ENCODE results near the gene GPATCH2L.

The GPATCH2L gene

GRCh38 chr14:76236172-76237130, 84.7 kb downstream of the GPATCH2L start:
- Histone ChIP-seq H3K4me1 (ENCODE audit: control insufficient read depth in 1 of 2, insufficient read depth in 2 of 2, low read length in 2 of 2) (no peaks in the 10 kb centered on the region), H3K79me2 (ENCODE audit: control insufficient read depth, insufficient read depth, low read length, poor library complexity) (no peaks in the 10 kb centered on the region), H2BK120ac (ENCODE audit: insufficient read depth, low read length, poor library complexity) (no peak overlapping the region)

GRCh38 chr14:76237349-76237990, 85.7 kb downstream of the GPATCH2L start:
- Histone ChIP-seq H4K8ac (ENCODE audit: low read depth, low read length) (no peak overlapping the region), H3K27me3 (ENCODE audit: insufficient read depth, low read length) (no peaks in the 10 kb centered on the region), H3K79me1 (ENCODE audit: low read length) (no peaks in the 10 kb centered on the region), H2BK120ac (ENCODE audit: insufficient read depth, low read length, poor library complexity) (no peak overlapping the region), H4K12ac (ENCODE audit: low read depth, low read length) (no peak overlapping the region), H3K14ac (ENCODE audit: low read length) (no peak overlapping the region), H3K27ac (ENCODE audit: low read depth, low read length) (no peak overlapping the region), H2BK12ac (ENCODE audit: low read length) (no peak overlapping the region), H4K91ac (ENCODE audit: low read depth, low read length) (no peak overlapping the region), H3K36me3 (ENCODE audit: control insufficient read depth in 1 of 2, insufficient read depth in 2 of 2, low read length in 2 of 2) (no peaks in the 10 kb centered on the region), H3K18ac (ENCODE audit: low read length) (no peak overlapping the region), H3K4ac (ENCODE audit: low read depth, low read length) (no peak overlapping the region), H3K4me1 (ENCODE audit: control insufficient read depth in 1 of 2, insufficient read depth in 2 of 2, low read length in 2 of 2) (no peaks in the 10 kb centered on the region), H2BK5ac (ENCODE audit: low read depth, low read length, poor library complexity) (no peak overlapping the region), H3K79me2 (ENCODE audit: control insufficient read depth, insufficient read depth, low read length, poor library complexity) (no peaks in the 10 kb centered on the region), H3K4me3 (ENCODE audit: low read depth, low read length) (no peak overlapping the region), H3K4me2 (ENCODE audit: low read length) (no peak overlapping the region), H2AK5ac (ENCODE audit: low read length) (no peak overlapping the region), H3K23ac (ENCODE audit: low read length) (no peak overlapping the region), H3K9me3 (ENCODE audit: insufficient read depth, low read depth, low read length) (peaks cover 2% of the 10 kb centered on the region), H3K9ac (ENCODE audit: low read length) (no peak overlapping the region), H2AFZ (ENCODE audit: insufficient read depth, low read length, poor library complexity) (no peak overlapping the region)
- DNase-seq, result no peak
- no CpG with 5 or more reads among the region's 6 CpGs for WGBS (ENCODE audit: extremely low coverage, insufficient coverage, insufficient read length)

More at GRCh38 chr14:76236172-76237130, 84.7 kb downstream of the GPATCH2L start:
- H3K4ac ChIP-seq (ENCODE audit: low read depth, low read length), result no peak overlapping the region
- no peaks in the 10 kb centered on the region for H3K36me3 ChIP-seq (ENCODE audit: control insufficient read depth in 1 of 2, insufficient read depth in 2 of 2, low read length in 2 of 2)
- no peak overlapping the region for H3K14ac ChIP-seq (ENCODE audit: low read length)
- H2BK12ac ChIP-seq (ENCODE audit: low read length), result no peak overlapping the region
- no peak overlapping the region for H2BK5ac ChIP-seq (ENCODE audit: low read depth, low read length, poor library complexity)
- no peaks in the 10 kb centered on the region for H3K79me1 ChIP-seq (ENCODE audit: low read length)
- H2AFZ ChIP-seq (ENCODE audit: insufficient read depth, low read length, poor library complexity), result no peak overlapping the region
- H4K12ac ChIP-seq (ENCODE audit: low read depth, low read length), result no peak overlapping the region
- peaks cover 2% of the 10 kb centered on the region for H3K9me3 ChIP-seq (ENCODE audit: insufficient read depth, low read depth, low read length)
- no CpG with 5 or more reads among the region's 13 CpGs for WGBS (ENCODE audit: extremely low coverage, insufficient coverage, insufficient read length)
- H4K8ac ChIP-seq (ENCODE audit: low read depth, low read length), result no peak overlapping the region
- H3K18ac ChIP-seq (ENCODE audit: low read length), result no peak overlapping the region
- no peak overlapping the region for H3K27ac ChIP-seq (ENCODE audit: low read depth, low read length)
- no peak overlapping the region for H3K9ac ChIP-seq (ENCODE audit: low read length)
- no peak for DNase-seq
- no peak overlapping the region for H3K4me2 ChIP-seq (ENCODE audit: low read length)
- H3K4me3 ChIP-seq (ENCODE audit: low read depth, low read length), result no peak overlapping the region
- H3K27me3 ChIP-seq (ENCODE audit: insufficient read depth, low read length), result no peaks in the 10 kb centered on the region
- no peak overlapping the region for H4K91ac ChIP-seq (ENCODE audit: low read depth, low read length)
- no peak overlapping the region for H3K23ac ChIP-seq (ENCODE audit: low read length)
- H2AK5ac ChIP-seq (ENCODE audit: low read length), result no peak overlapping the region

- H3K9ac ChIP-seq (ENCODE audit: low read length), result no peak overlapping the region
- H2BK12ac ChIP-seq (ENCODE audit: low read length), result no peak overlapping the region
- no peaks in the 10 kb centered on the region for H3K79me2 ChIP-seq (ENCODE audit: control insufficient read depth, insufficient read depth, low read length, poor library complexity)
- WGBS (ENCODE audit: extremely low coverage, insufficient coverage, insufficient read length), result no CpG with 5 or more reads among the region's 1 CpG
- H3K36me3 ChIP-seq (ENCODE audit: control insufficient read depth in 1 of 2, insufficient read depth in 2 of 2, low read length in 2 of 2), result no peaks in the 10 kb centered on the region
- peaks cover 3% of the 10 kb centered on the region for H3K9me3 ChIP-seq (ENCODE audit: insufficient read depth, low read depth, low read length)
- H3K27ac ChIP-seq (ENCODE audit: low read depth, low read length), result no peak overlapping the region
- no peak overlapping the region for H2BK120ac ChIP-seq (ENCODE audit: insufficient read depth, low read length, poor library complexity)
- no peaks in the 10 kb centered on the region for H3K4me1 ChIP-seq (ENCODE audit: control insufficient read depth in 1 of 2, insufficient read depth in 2 of 2, low read length in 2 of 2)
- no peak overlapping the region for H3K4me2 ChIP-seq (ENCODE audit: low read length)
- H4K91ac ChIP-seq (ENCODE audit: low read depth, low read length), result no peak overlapping the region
- H2BK5ac ChIP-seq (ENCODE audit: low read depth, low read length, poor library complexity), result no peak overlapping the region
- no peak overlapping the region for H4K8ac ChIP-seq (ENCODE audit: low read depth, low read length)
- H3K14ac ChIP-seq (ENCODE audit: low read length), result no peak overlapping the region
- no peak overlapping the region for H2AFZ ChIP-seq (ENCODE audit: insufficient read depth, low read length, poor library complexity)
- DNase-seq, result peak; percentile 55 to 89
- no peaks in the 10 kb centered on the region for H3K27me3 ChIP-seq (ENCODE audit: insufficient read depth, low read length)
- H3K23ac ChIP-seq (ENCODE audit: low read length), result no peak overlapping the region
- no peak overlapping the region for H3K18ac ChIP-seq (ENCODE audit: low read length)
- H2AK5ac ChIP-seq (ENCODE audit: low read length), result no peak overlapping the region
- H4K12ac ChIP-seq (ENCODE audit: low read depth, low read length), result no peak overlapping the region
- no peak overlapping the region for H3K4ac ChIP-seq (ENCODE audit: low read depth, low read length)
- H3K79me1 ChIP-seq (ENCODE audit: low read length), result no peaks in the 10 kb centered on the region
- H3K4me3 ChIP-seq (ENCODE audit: low read depth, low read length), result no peak overlapping the region
These were observed 93.4 kb downstream of the GPATCH2L start for GRCh38 chr14:76245097-76245496.

GRCh38 chr14:76250302-76250701, 98.6 kb downstream of the GPATCH2L start:
- no peaks in the 10 kb centered on the region for H3K79me2 ChIP-seq (ENCODE audit: control insufficient read depth, insufficient read depth, low read length, poor library complexity)
- no peak overlapping the region for H2AFZ ChIP-seq (ENCODE audit: insufficient read depth, low read length, poor library complexity)
- H3K9ac ChIP-seq (ENCODE audit: low read length), result no peak overlapping the region
- no peak overlapping the region for H4K91ac ChIP-seq (ENCODE audit: low read depth, low read length)
- H3K14ac ChIP-seq (ENCODE audit: low read length), result no peak overlapping the region
- H3K9me3 ChIP-seq (ENCODE audit: insufficient read depth, low read depth, low read length), result peaks cover 3% of the 10 kb centered on the region
- H2AK5ac ChIP-seq (ENCODE audit: low read length), result no peak overlapping the region
- no peaks in the 10 kb centered on the region for H3K79me1 ChIP-seq (ENCODE audit: low read length)
- no peak overlapping the region for H3K18ac ChIP-seq (ENCODE audit: low read length)
- no peak overlapping the region for H2BK5ac ChIP-seq (ENCODE audit: low read depth, low read length, poor library complexity)
- no peak overlapping the region for H3K4ac ChIP-seq (ENCODE audit: low read depth, low read length)
- H3K4me3 ChIP-seq (ENCODE audit: low read depth, low read length), result no peak overlapping the region
- H4K12ac ChIP-seq (ENCODE audit: low read depth, low read length), result no peak overlapping the region
- H2BK12ac ChIP-seq (ENCODE audit: low read length), result no peak overlapping the region
- no CpG with 5 or more reads among the region's 9 CpGs for WGBS (ENCODE audit: extremely low coverage, insufficient coverage, insufficient read length)
- H3K27ac ChIP-seq (ENCODE audit: low read depth, low read length), result no peak overlapping the region
- H3K4me2 ChIP-seq (ENCODE audit: low read length), result no peak overlapping the region
- no peaks in the 10 kb centered on the region for H3K27me3 ChIP-seq (ENCODE audit: insufficient read depth, low read length)
- H3K36me3 ChIP-seq (ENCODE audit: control insufficient read depth in 1 of 2, insufficient read depth in 2 of 2, low read length in 2 of 2), result no peaks in the 10 kb centered on the region
- no peaks in the 10 kb centered on the region for H3K4me1 ChIP-seq (ENCODE audit: control insufficient read depth in 1 of 2, insufficient read depth in 2 of 2, low read length in 2 of 2)
- H2BK120ac ChIP-seq (ENCODE audit: insufficient read depth, low read length, poor library complexity), result no peak overlapping the region
- H3K23ac ChIP-seq (ENCODE audit: low read length), result no peak overlapping the region
- DNase-seq, result no peak
- no peak overlapping the region for H4K8ac ChIP-seq (ENCODE audit: low read depth, low read length)

All from trophoblast cell (in vitro differentiated cells and primary cell).